Muscle layer of colon (tissue), 2 donors: ENCODE results near the gene ZNRF1.

Experiments
- H3K27ac ChIP-seq: one replicate; pipeline ENCODE4 v1.7.0; 2013; ENCODE audit warnings: low read depth, mild to moderate bottlenecking, low read length, moderate library complexity
- H3K27me3 ChIP-seq, 2 donors: one replicate each; pipeline ENCODE4 v1.7.0; 2013; ENCODE audit warnings: low read length in 2 of 2, mild to moderate bottlenecking in 2 of 2; ENCODE audit not compliant: insufficient read depth in 2 of 2, control insufficient read depth in 1 of 2
- H3K36me3 ChIP-seq: one replicate; pipeline ENCODE4 v1.7.0; 2013; ENCODE audit warnings: mild to moderate bottlenecking, low read length; ENCODE audit not compliant: insufficient read depth
- H3K4me1 ChIP-seq: one replicate; pipeline ENCODE4 v1.7.0; 2013; ENCODE audit warnings: mild to moderate bottlenecking, low read length; ENCODE audit not compliant: insufficient read depth
- H3K4me3 ChIP-seq, 2 donors: one replicate each; pipeline ENCODE4 v1.7.0; 2013; ENCODE audit warnings: low read length in 2 of 2, low read depth in 1 of 2, mild to moderate bottlenecking in 1 of 2, moderate library complexity in 1 of 2
- H3K9ac ChIP-seq: one replicate; pipeline ENCODE4 v1.7.0; 2013; ENCODE audit warnings: low read length
- H3K9me3 ChIP-seq: one replicate; pipeline ENCODE4 v1.7.0; 2013; ENCODE audit warnings: mild to moderate bottlenecking, low read length
- donor health status: abdominal sarcoma.
- donor health status: Adenocarcinoma of cecum.

Gene ZNRF1

DNA sequence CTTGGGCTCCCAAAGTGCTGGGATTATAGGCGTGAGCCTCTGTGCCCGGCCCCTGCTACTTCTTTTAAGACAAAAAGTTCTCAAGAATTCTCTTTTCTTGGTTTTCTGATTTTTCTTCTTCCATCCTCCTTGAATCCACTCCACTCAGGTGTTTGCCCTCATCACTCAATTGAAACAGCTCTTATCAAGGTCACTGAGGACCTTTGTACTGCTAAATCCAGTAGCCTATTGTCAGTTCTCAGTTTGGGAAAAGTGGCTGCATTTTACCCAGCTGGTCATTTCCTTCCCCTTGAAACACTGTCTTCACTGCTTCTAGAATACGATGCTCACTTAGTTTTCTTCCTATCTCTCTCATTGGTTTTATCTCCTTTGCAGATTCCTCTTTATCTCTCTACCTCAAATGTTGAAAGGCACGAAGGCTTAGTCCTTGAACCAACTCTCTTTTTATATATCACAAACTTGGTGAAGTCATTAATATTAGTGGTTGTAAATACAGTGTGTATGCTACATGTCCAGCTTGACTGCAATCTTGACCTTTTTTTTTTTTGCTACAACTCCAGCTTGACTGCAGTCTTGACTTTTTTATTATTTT, 29.8 kb downstream of the ZNRF1 start:
- no peaks in the 10 kb centered on the region for H3K9me3 ChIP-seq
- peaks cover 4% of the 10 kb centered on the region for H3K4me1 ChIP-seq
- no peaks in the 10 kb centered on the region for H3K27me3 ChIP-seq
- H3K4me3 ChIP-seq, result no peak overlapping the region
- H3K9ac ChIP-seq, result no peak overlapping the region
- H3K27ac ChIP-seq, result no peak overlapping the region
- no peaks in the 10 kb centered on the region for H3K36me3 ChIP-seq

DNA sequence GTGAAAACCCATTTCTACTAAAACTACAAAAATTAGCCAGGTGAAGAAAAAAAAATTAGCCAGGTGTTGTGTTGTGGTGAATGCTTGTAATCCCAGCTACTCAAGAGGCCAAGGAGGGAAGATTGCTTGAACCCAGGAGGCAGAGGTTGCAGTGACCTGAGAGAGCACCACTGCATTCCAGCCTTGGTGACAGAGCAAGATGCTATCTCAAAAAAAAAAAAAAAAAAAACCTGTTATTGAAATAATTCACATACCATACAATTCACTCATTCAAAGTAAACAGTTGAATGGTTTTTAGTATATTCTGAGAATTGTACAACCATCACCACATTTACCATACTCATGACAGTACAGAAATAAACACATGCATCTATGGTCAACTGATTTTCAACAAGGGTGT, 31.0 kb downstream of the ZNRF1 start:
- Histone ChIP-seq H3K4me3 (no peak overlapping the region), H3K27me3 (no peaks in the 10 kb centered on the region), H3K36me3 (no peaks in the 10 kb centered on the region), H3K4me1 (peaks cover 4% of the 10 kb centered on the region), H3K27ac (no peak overlapping the region), H3K9me3 (no peaks in the 10 kb centered on the region), H3K9ac (no peak overlapping the region)

DNA sequence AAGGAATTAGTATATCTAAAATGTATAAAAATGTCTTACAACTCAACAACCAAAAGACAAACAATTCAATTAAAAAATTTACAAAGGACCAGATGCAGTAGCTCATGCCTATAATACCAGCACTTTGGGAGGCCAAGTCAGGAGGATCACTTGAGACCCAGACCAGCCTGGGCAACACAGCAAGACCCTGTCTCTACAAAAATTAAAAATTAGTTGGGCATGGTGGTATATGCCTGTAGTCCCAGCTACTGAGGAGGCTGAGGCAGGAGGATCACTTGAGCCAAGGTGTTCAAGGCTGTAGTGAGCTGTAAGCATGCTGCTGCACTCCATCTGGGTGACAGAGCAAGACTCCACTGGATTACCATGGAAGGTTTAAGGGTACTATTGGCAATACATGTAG, 33.8 kb downstream of the ZNRF1 start:
- Histone ChIP-seq H3K9me3 (peaks cover 5% of the 10 kb centered on the region), H3K27me3 (no peaks in the 10 kb centered on the region), H3K9ac (no peak overlapping the region), H3K4me3 (no peak overlapping the region), H3K27ac (no peak overlapping the region), H3K36me3 (no peaks in the 10 kb centered on the region), H3K4me1 (no peaks in the 10 kb centered on the region)

DNA sequence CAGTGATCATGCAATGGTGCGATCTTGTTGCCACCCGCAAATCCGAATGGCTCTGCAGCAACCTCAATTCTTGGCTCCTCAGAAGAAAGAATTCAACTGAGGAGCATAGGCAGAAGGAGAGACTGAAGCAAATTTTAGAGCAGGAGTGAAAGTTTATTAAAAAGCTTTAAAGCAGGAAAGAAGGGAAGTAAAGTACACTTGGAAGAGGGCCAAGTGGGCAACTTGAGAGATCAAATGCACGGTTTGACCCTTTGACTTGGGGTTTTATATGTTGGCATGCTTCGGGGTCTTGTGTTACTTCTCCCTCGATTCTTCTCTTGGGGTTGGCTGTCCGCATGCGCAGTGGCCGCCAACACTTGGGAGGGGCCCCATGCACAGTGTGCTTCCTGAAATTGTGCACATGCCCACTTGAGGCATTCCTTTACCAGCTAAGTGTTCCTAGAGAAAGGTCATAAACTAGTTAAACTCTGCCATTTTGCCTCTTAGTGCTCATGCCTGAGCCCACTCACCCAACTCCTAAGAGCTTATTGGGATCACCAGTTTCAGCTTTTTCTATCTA, 36.7 kb downstream of the ZNRF1 start:
- no peak overlapping the region for H3K4me3 ChIP-seq
- H3K27me3 ChIP-seq, result no peaks in the 10 kb centered on the region
- H3K4me1 ChIP-seq, result no peaks in the 10 kb centered on the region
- H3K27ac ChIP-seq, result no peak overlapping the region
- H3K36me3 ChIP-seq, result no peaks in the 10 kb centered on the region
- no peak overlapping the region for H3K9ac ChIP-seq
- H3K9me3 ChIP-seq, result peaks cover 12% of the 10 kb centered on the region

DNA sequence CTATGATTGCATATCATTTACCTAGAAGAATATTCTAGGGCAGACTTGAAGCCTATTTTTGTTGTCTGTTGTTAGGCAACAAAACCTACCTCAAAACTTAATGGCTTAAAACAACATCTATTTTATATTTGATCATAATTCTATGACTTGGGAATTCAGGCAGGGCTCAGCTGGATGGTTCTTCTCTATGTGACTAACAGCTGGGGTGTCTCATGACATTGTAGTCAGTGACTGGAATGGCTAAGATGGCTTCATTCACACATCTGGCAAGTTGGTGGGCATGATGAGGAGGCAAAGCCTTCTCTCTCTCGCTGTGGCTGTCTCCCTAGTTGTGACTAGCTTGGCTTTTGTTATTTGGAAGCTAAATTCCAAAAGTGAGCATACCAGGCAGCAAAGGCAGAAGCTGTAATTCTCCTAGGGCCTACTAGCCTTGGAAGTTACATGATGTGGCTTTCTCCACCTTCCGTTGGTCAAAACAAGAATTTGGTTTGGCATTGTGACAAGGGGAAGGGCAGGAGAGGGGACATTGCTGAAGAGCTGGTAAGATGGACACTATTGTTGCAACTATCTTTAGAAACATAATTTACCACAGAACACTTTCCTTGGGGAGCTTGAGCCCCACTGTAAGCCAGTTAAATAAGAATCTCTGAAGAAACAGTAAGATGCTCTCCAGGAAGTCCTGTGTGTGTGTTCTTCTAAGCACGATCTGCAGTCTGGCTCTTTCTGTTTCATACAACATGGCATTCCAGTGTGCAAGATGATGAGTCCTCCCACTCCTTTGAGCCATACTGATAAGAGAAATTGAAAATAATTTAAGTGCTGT, 39.4 kb downstream of the ZNRF1 start:
- H3K9ac ChIP-seq, result no peak overlapping the region

DNA sequence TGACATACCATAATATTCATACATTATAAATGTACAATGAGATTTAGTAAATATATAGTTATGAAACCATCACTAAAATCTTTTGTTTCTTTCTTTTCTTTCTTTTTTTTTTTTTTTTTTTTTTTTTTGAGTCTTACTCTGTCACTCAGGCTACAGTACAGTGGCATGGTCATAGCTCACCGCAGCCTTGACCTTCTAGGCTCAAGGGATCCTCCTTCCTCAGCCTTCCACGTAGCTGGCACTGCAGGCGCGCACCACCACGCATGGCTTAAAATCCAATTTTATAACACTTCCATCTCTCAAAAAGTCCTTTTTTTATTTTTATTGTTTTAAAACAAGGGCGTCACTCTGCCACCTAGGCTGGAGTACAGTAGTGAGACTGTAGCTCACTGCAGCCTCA, 41.1 kb downstream of the ZNRF1 start:
- Histone ChIP-seq H3K4me1 (peaks cover 31% of the 10 kb centered on the region), H3K9ac (no peak overlapping the region), H3K27me3 (no peaks in the 10 kb centered on the region), H3K36me3 (no peaks in the 10 kb centered on the region), H3K27ac (no peak overlapping the region), H3K9me3 (peaks cover 12% of the 10 kb centered on the region), H3K4me3 (no peak overlapping the region)

More for the DNA sequence above, 39.4 kb downstream of the ZNRF1 start:
- Histone ChIP-seq H3K4me1 (peaks cover 14% of the 10 kb centered on the region), H3K9me3 (peaks cover 12% of the 10 kb centered on the region), H3K36me3 (no peaks in the 10 kb centered on the region), H3K27ac (no peak overlapping the region), H3K4me3 (no peak overlapping the region), H3K27me3 (no peaks in the 10 kb centered on the region)

DNA sequence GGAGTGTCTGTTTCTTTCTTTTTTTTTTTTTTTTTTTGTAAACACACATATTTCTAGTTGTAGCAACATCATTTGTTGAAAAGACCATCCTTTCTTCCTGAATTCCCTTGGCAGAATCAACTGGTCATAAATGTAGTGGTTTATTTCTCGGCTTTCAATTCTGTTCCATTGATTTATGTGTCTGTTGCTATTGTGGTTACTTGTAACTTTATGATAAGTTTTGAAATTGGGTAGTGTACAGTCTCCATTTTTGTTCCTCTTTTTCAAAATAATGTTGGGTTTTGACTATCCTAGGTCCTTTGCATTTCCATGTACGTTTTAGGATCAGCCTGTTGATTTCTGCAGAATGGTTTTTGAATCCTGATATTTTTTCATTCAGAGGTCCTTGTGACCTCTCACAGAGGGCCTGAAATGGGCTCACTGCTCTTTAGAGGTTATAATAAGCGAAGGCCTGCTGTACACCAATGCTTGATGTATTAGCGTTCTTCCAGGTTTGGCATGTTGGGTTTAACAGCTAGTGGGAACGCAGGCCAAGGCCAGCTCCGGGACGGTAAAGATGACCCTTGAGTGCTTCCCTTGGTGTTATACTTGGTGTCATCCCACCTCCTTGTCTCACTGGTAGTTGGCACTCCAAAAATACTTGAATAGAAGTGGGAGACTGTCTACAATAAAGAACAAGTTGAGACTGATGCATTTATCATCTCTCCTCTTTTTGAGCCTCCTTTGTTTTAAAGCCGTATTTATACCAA, 43.8 kb downstream of the ZNRF1 start:
- Histone ChIP-seq H3K9ac (no peak overlapping the region), H3K9me3 (peaks cover 7% of the 10 kb centered on the region), H3K36me3 (no peaks in the 10 kb centered on the region), H3K27ac (peak overlapping the region; percentile 73), H3K4me1 (peaks cover 41% of the 10 kb centered on the region), H3K27me3 (no peaks in the 10 kb centered on the region), H3K4me3 (no peak overlapping the region)

DNA sequence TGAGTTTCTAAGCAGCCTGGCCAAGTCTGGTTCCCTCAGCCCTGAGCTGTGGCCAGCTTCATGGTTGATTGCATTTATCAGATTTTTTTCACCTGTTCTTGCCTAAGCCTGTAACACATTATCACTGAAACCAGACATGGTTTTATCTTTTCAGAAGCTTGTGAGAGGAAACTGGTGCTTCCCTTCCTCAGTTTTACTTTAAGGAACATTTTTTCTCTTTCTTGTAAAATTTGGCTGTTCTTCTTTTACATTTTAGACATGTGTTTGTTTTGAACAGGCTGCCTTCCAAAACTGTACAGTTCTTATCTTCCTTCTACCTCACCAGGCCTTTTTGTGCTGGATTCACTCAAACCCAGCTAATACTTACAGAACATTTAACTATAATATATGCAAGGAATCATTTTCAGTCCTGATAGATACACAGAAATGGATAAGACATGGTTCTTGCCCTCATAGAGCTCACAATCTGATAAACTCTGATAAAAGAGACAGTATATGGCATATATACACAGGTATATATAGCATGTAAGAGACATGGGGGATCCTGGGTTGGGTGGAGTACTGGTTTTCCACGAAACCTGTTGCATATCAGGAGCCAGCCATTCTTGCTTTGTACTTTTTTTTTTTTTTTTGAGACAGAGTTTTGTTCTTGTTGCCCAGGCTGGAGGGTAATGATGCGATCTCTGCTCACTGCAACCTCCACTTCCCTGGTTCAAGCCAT, 44.5 kb downstream of the ZNRF1 start:
- Histone ChIP-seq H3K4me1 (peaks cover 41% of the 10 kb centered on the region), H3K4me3 (no peak overlapping the region), H3K36me3 (no peaks in the 10 kb centered on the region), H3K27me3 (no peaks in the 10 kb centered on the region), H3K9me3 (no peaks in the 10 kb centered on the region), H3K9ac (no peak overlapping the region), H3K27ac (peak overlapping the region; percentile 73)

DNA sequence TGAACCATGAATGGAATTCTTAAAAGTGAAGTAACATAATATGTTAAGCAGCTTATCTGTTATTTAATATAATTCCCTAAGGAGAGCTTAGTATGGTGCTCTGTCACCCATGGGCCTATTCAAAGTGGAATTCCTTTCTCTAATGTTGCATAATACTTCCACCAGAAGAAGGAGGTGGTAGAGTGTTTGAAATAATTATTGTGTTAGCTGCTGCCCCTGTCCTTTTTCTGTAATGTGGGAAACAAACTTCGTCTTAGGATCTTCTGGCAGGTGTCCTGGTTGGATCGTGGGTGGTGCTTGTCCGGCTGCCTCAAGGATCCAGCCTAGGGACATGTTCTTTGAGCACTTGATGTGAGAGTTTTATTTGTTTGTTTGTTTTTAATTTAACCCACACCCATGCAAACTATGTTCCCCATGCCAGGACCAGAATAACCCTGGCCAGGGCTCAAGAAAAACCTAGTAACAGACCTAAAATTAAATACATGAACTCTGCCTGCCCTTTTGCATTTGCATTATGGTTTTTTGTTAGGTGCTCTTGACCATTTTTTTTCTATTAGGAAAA, 46.1 kb downstream of the ZNRF1 start:
- no peaks in the 10 kb centered on the region for H3K9me3 ChIP-seq
- no peaks in the 10 kb centered on the region for H3K27me3 ChIP-seq
- no peak overlapping the region for H3K9ac ChIP-seq
- H3K4me3 ChIP-seq, result no peak overlapping the region
- H3K4me1 ChIP-seq, result peaks cover 41% of the 10 kb centered on the region
- peak overlapping the region; percentile 52 for H3K27ac ChIP-seq
- H3K36me3 ChIP-seq, result no peaks in the 10 kb centered on the region

DNA sequence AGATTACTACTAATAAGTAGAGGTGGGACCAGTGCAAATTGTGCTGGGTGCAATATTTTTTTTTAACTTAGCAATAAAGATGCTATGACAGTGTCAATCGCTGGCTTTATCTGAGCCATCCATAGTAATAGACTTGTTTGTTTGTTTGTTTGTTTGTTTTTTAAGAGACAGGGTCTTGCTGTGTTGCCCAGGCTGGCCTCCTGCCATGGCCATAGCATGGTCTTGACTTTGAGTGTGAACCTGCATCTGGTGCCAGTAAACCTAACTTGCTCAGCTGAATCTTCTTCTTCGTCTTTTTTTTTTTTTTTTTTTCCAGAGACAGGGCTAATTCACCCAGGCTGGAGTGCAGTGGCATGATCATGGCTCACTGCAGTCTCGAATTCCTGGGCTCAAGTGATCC, 46.6 kb downstream of the ZNRF1 start:
- Histone ChIP-seq H3K36me3 (no peaks in the 10 kb centered on the region), H3K4me3 (no peak overlapping the region), H3K27ac (no peak overlapping the region), H3K9ac (no peak overlapping the region), H3K4me1 (peaks cover 41% of the 10 kb centered on the region), H3K9me3 (no peaks in the 10 kb centered on the region), H3K27me3 (no peaks in the 10 kb centered on the region)

DNA sequence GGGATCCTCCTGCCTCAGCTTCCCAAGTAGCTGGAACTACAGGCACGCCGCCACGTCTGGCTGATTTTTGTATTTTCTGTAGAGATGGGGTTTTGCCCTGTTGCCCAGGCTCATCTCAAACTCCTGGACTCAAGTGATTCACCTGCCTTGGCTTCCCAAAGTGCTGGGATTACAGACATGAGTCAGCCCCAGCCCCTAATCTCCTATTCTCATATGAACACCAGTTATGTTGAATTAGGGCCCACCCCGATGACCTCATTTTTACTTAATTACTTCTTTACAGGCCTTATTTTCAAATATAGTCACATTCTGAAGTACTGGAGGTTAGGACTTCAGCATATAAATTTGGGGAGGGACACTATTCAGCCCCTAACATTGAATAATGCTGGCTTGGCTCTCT, 49.2 kb downstream of the ZNRF1 start:
- H3K27ac ChIP-seq, result no peak overlapping the region
- no peaks in the 10 kb centered on the region for H3K9me3 ChIP-seq

More for the DNA sequence above, 49.2 kb downstream of the ZNRF1 start:
- Histone ChIP-seq H3K36me3 (no peaks in the 10 kb centered on the region), H3K4me3 (no peak overlapping the region), H3K4me1 (peaks cover 28% of the 10 kb centered on the region), H3K27me3 (no peaks in the 10 kb centered on the region), H3K9ac (no peak overlapping the region)
